Left hindlimb (tissue), 1 donor: ENCODE results near the gene TMEM125.

Experiments
- DNase-seq: peaks from one replicate; pipeline ENCODE4 v3.0.0-alpha.2; 2018

Gene TMEM125

GRCh38 chr1:43312663-43313515 lies 43.1 kb downstream of the TMEM125 start:
- no peak for DNase-seq

GRCh38 chr1:43313771-43314170 lies 44.0 kb downstream of the TMEM125 start:
- DNase-seq, result no peak

- DNase-seq, result no peak
These were observed 44.5 kb downstream of the TMEM125 start for GRCh38 chr1:43314233-43314632.

GRCh38 chr1:43315481-43315880 lies 45.7 kb downstream of the TMEM125 start:
- DNase-seq, result no peak

- no peak for DNase-seq
These were observed 46.4 kb downstream of the TMEM125 start for GRCh38 chr1:43315963-43316737.

- no peak for DNase-seq
These were observed 47.1 kb downstream of the TMEM125 start for GRCh38 chr1:43316738-43317520.

- no peak for DNase-seq
These were observed 48.2 kb downstream of the TMEM125 start for GRCh38 chr1:43317817-43318471.

- DNase-seq, result no peak
These were observed 49.0 kb downstream of the TMEM125 start for GRCh38 chr1:43318831-43319230.

- DNase-seq, result no peak
These were observed 49.5 kb downstream of the TMEM125 start for GRCh38 chr1:43319288-43319687.

GRCh38 chr1:43319766-43320165 lies 50.0 kb downstream of the TMEM125 start:
- no peak for DNase-seq

GRCh38 chr1:43321331-43321891 lies 51.6 kb downstream of the TMEM125 start:
- no peak for DNase-seq

GRCh38 chr1:43322506-43322905 lies 52.7 kb downstream of the TMEM125 start:
- no peak for DNase-seq
